Measurements from ENCODE around the gene DIP2A.

Gene DIP2A

DNA sequence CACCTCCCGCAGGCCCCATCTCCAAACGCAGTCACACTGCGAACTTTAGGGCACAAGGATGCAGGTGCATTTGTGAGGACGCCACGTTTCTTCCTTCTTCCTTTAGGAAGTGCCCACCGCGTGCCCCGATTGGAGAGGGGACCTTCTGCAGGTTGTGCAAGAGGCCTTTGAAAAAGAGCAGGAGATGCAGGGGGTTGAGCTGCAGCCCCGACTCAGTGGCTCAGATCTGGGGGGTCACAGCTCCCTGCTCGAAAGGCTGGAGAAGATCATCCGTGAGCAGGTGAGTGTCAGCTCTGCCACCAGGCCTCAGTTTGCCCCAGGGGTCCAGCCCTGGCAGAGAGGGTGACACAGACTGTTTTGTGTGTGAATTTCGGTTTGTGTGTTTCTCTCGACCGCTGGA lies 31.2 kb upstream of the DIP2A start:
- H3F3A ChIP-seq (ENCODE audit: insufficient read depth, low read length): no peaks in the 10 kb centered on the region
- no peak overlapping the region for H3K4me2 ChIP-seq (ENCODE audit: low read depth, low read length)
- H3K79me2 ChIP-seq (ENCODE audit: low read length): no peaks in the 10 kb centered on the region
- no peaks in the 10 kb centered on the region for H3K9me2 ChIP-seq (replicated peaks; ENCODE audit: insufficient read depth, low read length)
- peaks cover 12% of the 10 kb centered on the region; the same call in 1 of the 2 replicates for H3K36me3 ChIP-seq (replicated peaks; ENCODE audit: insufficient read depth, low read length)
- H3K27me3 ChIP-seq (replicated peaks; ENCODE audit: insufficient read depth, low read length): no peaks in the 10 kb centered on the region
- no peak overlapping the region for H3K9ac ChIP-seq (ENCODE audit: low read length)
- DNase-seq: no peak
- no peak overlapping the region for H3K4me3 ChIP-seq (ENCODE audit: low read length)
- no peak for TF ChIP-seq EZH2 (optimal IDR thresholded peaks at IDR 0.05; ENCODE audit: low read depth, low read length)
- TF ChIP-seq CTCF (IDR thresholded peaks at IDR 0.05; ENCODE audit: low read length): no peak
- no peak for TF ChIP-seq EZH2phosphoT487 (IDR thresholded peaks at IDR 0.05; ENCODE audit: low read length)
- no peaks in the 10 kb centered on the region for H3K4me1 ChIP-seq (ENCODE audit: low read length)
- H2AFZ ChIP-seq (ENCODE audit: low read length): no peak overlapping the region
- no peak overlapping the region for H3K27ac ChIP-seq (ENCODE audit: low read length)
- H3K9me3 ChIP-seq (replicated peaks; ENCODE audit: insufficient read depth, low read length): no peaks in the 10 kb centered on the region
- no peaks in the 10 kb centered on the region for H4K20me1 ChIP-seq (ENCODE audit: insufficient read depth, low read length)

GRCh38 chr21:46428286-46428685 lies 30.4 kb upstream of the DIP2A start:
- no peaks in the 10 kb centered on the region for H4K20me1 ChIP-seq (ENCODE audit: insufficient read depth, low read length)

GRCh38 chr21:46428987-46429710 lies 29.5 kb upstream of the DIP2A start:
- Histone ChIP-seq H3K9ac (ENCODE audit: low read length) (no peak overlapping the region), H4K20me1 (ENCODE audit: insufficient read depth, low read length) (no peaks in the 10 kb centered on the region), H3F3A (ENCODE audit: insufficient read depth, low read length) (no peaks in the 10 kb centered on the region), H3K27ac (ENCODE audit: low read length) (no peak overlapping the region), H3K9me2 (replicated peaks; ENCODE audit: insufficient read depth, low read length) (no peaks in the 10 kb centered on the region), H3K9me3 (replicated peaks; ENCODE audit: insufficient read depth, low read length) (no peaks in the 10 kb centered on the region), H3K36me3 (replicated peaks; ENCODE audit: insufficient read depth, low read length) (peaks cover 12% of the 10 kb centered on the region; the same call in 1 of the 2 replicates), H2AFZ (ENCODE audit: low read length) (no peak overlapping the region), H3K4me1 (ENCODE audit: low read length) (no peaks in the 10 kb centered on the region), H3K27me3 (replicated peaks; ENCODE audit: insufficient read depth, low read length) (no peaks in the 10 kb centered on the region), H3K79me2 (ENCODE audit: low read length) (no peaks in the 10 kb centered on the region), H3K4me3 (ENCODE audit: low read length) (no peak overlapping the region), H3K4me2 (ENCODE audit: low read depth, low read length) (no peak overlapping the region)
- TF ChIP-seq EZH2phosphoT487 (IDR thresholded peaks at IDR 0.05; ENCODE audit: low read length) (no peak), EZH2 (optimal IDR thresholded peaks at IDR 0.05; ENCODE audit: low read depth, low read length) (no peak), CTCF (IDR thresholded peaks at IDR 0.05; ENCODE audit: low read length) (no peak)
- no peak for DNase-seq

More at GRCh38 chr21:46428286-46428685, 30.4 kb upstream of the DIP2A start:
- H3K27me3 ChIP-seq (replicated peaks; ENCODE audit: insufficient read depth, low read length): no peaks in the 10 kb centered on the region
- H3K27ac ChIP-seq (ENCODE audit: low read length): no peak overlapping the region
- no peak for TF ChIP-seq EZH2phosphoT487 (IDR thresholded peaks at IDR 0.05; ENCODE audit: low read length)
- TF ChIP-seq CTCF (IDR thresholded peaks at IDR 0.05; ENCODE audit: low read length): no peak
- no peak for TF ChIP-seq EZH2 (optimal IDR thresholded peaks at IDR 0.05; ENCODE audit: low read depth, low read length)
- no peaks in the 10 kb centered on the region for H3K9me3 ChIP-seq (replicated peaks; ENCODE audit: insufficient read depth, low read length)
- no peak overlapping the region for H3K4me3 ChIP-seq (ENCODE audit: low read length)
- H3F3A ChIP-seq (ENCODE audit: insufficient read depth, low read length): no peaks in the 10 kb centered on the region
- H3K79me2 ChIP-seq (ENCODE audit: low read length): no peaks in the 10 kb centered on the region
- H3K9ac ChIP-seq (ENCODE audit: low read length): no peak overlapping the region
- no peak for DNase-seq
- no peak overlapping the region for H2AFZ ChIP-seq (ENCODE audit: low read length)
- H3K4me1 ChIP-seq (ENCODE audit: low read length): no peaks in the 10 kb centered on the region
- H3K9me2 ChIP-seq (replicated peaks; ENCODE audit: insufficient read depth, low read length): no peaks in the 10 kb centered on the region
- peaks cover 12% of the 10 kb centered on the region; the same call in 1 of the 2 replicates for H3K36me3 ChIP-seq (replicated peaks; ENCODE audit: insufficient read depth, low read length)
- H3K4me2 ChIP-seq (ENCODE audit: low read depth, low read length): no peak overlapping the region

Data from MM.1S (cell line).